Caco-2 (cell line): ENCODE data around the gene PGGHG. TPM values are rescaled to one million over a fixed set of nuclear protein-coding genes. Genes with fewer than 3 reads are reported as not detected.

Source experiments
- BruUV-seq: library from RNA; stranded (reverse); fragments of 400-500 nt; replicated peaks from 2 replicates; lab custom pipeline; 2021; lab: Mats Ljungman, UMichigan
- CTCF ChIA-PET: fragments of 300-600 bp; sonication (Branson Sonifier 250); formaldehyde crosslinking; loops from one replicate; lab custom pipeline; 2022; ENCODE audit warnings: antibody characterized with exemption; lab: Charles Lee
- POLR2A ChIA-PET: fragments of 300-600 bp; sonication (Branson Sonifier 250); formaldehyde crosslinking; loops from one replicate; lab custom pipeline; 2022; ENCODE audit warnings: antibody characterized with exemption; lab: Charles Lee
- DNase-seq, 2 experiments: peaks; one replicate each; pipeline versions ENCODE4 v3.0.0 to v3.0.0-alpha.2; 2020 to 2022
- H3K27me3 ChIP-seq: replicated peaks from 2 replicates; pipeline ENCODE4 v1.6.0; 2011; ENCODE audit warnings: low read length; ENCODE audit not compliant: control insufficient read depth, insufficient read depth
- H3K36me3 ChIP-seq: 2 replicates; pipeline ENCODE4 v1.5.1; 2011; ENCODE audit warnings: low read length; ENCODE audit not compliant: control insufficient read depth, insufficient read depth
- H3K4me1 ChIP-seq: fragments of 250-450 bp; sonication (Bioruptor Pico); 2 replicates; pipeline ENCODE4 v1.5.1; 2020; ENCODE audit warnings: mild to moderate bottlenecking
- H3K4me3 ChIP-seq: 2 replicates; pipeline ENCODE4 v1.5.1; 2011; ENCODE audit warnings: low read depth, mild to moderate bottlenecking, control low read depth, low read length
- H3K9me3 ChIP-seq: fragments of 250-450 bp; sonication (Bioruptor Pico); 2 replicates; pipeline ENCODE4 v1.5.1; 2020; ENCODE audit warnings: mild to moderate bottlenecking, moderate library complexity
- H3K27ac Mint-ChIP-seq: one replicate; pipeline ENCODE4 v1.8.0; 2022; ENCODE audit warnings: mixed read lengths; ENCODE audit not compliant: unreplicated experiment
- H3K27me3 Mint-ChIP-seq: one replicate; pipeline ENCODE4 v1.8.0; 2022; ENCODE audit warnings: mixed read lengths; ENCODE audit not compliant: insufficient read depth, unreplicated experiment
- H3K36me3 Mint-ChIP-seq: one replicate; pipeline ENCODE4 v1.8.0; 2022; ENCODE audit warnings: mild to moderate bottlenecking, mixed read lengths; ENCODE audit not compliant: insufficient read depth, unreplicated experiment
- H3K4me1 Mint-ChIP-seq: one replicate; pipeline ENCODE4 v1.8.0; 2022; ENCODE audit warnings: low read depth, mixed read lengths; ENCODE audit not compliant: unreplicated experiment
- H3K4me3 Mint-ChIP-seq: one replicate; pipeline ENCODE4 v1.8.0; 2022; ENCODE audit warnings: mild to moderate bottlenecking, moderate library complexity, mixed read lengths; ENCODE audit not compliant: unreplicated experiment
- H3K9me3 Mint-ChIP-seq: one replicate; pipeline ENCODE4 v1.8.0; 2022; ENCODE audit warnings: mixed read lengths; ENCODE audit not compliant: unreplicated experiment
- intact Hi-C: fragments of 100-400 bp; cut with micrococcal nuclease; formaldehyde crosslinking; loops from one replicate; pipeline ENCODE4 v1.10.0; 2022; ENCODE audit not compliant: unreplicated experiment
- total RNA-seq: library from RNA; stranded (reverse); gene quantifications from 2 replicates; pipeline ENCODE4 v1.2.3, GENCODE V29; 2022
- TF ChIP-seq, protein P1 (sequence below), 2 experiments: fragments of 200-600 bp in 1 of 2; IDR thresholded peaks; 1 replicate in 1 of 2; 2 replicates in 1 of 2; pipeline versions ENCODE4 v1.5.1 to v1.8.0; 2011 to 2022; ENCODE audit warnings: antibody characterized with exemption in 1 of 2, control low read depth in 1 of 2, inconsistent platforms in 1 of 2, low read depth in 1 of 2, low read length in 1 of 2, mild to moderate bottlenecking in 1 of 2, moderate library complexity in 1 of 2; ENCODE audit not compliant: insufficient read depth in 1 of 2, severe bottlenecking in 1 of 2, unreplicated experiment in 1 of 2

PGGHG gene
- total RNA-seq, 1 experiment from 2014 or later = 59.6 TPM

DNA sequence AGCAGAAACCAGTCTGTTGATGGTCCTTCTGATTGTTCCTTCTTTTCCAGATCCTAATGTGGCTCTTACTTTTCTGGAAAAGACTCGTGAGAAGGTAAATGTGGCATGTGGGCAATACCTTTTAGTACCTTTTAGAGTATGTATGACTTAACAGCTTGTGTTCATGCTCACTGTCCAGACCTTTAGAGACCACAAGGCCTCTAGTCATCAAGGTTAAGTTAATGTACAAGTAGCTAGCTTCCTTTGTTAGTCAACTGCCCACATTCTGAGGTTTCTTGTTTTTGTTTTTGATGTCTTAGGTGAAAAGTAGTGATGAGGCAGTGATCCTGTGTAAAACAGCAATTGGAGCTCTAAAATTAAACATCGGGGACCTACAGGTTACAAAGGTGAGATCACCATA lies 44.5 kb upstream of the PGGHG start:
- ChIA-PET CTCF (no interaction called here), POLR2A (no interaction called here)
- Mint-ChIP-seq H3K9me3 (no peaks in the 10 kb centered on the region), H3K4me3 (no peak overlapping the region), H3K27me3 (no peaks in the 10 kb centered on the region), H3K27ac (no peak overlapping the region), H3K36me3 (peaks cover 81% of the 10 kb centered on the region), H3K4me1 (no peaks in the 10 kb centered on the region)
- BruUV-seq = no TSS peak
- Histone ChIP-seq H3K4me1 (no peaks in the 10 kb centered on the region), H3K4me3 (no peak overlapping the region), H3K36me3 (peaks cover 4% of the 10 kb centered on the region; the same call in 1 of the 2 replicates), H3K27me3 (no peaks in the 10 kb centered on the region), H3K9me3 (no peaks in the 10 kb centered on the region)
- no peak for DNase-seq
- TF ChIP-seq, protein P1, sequence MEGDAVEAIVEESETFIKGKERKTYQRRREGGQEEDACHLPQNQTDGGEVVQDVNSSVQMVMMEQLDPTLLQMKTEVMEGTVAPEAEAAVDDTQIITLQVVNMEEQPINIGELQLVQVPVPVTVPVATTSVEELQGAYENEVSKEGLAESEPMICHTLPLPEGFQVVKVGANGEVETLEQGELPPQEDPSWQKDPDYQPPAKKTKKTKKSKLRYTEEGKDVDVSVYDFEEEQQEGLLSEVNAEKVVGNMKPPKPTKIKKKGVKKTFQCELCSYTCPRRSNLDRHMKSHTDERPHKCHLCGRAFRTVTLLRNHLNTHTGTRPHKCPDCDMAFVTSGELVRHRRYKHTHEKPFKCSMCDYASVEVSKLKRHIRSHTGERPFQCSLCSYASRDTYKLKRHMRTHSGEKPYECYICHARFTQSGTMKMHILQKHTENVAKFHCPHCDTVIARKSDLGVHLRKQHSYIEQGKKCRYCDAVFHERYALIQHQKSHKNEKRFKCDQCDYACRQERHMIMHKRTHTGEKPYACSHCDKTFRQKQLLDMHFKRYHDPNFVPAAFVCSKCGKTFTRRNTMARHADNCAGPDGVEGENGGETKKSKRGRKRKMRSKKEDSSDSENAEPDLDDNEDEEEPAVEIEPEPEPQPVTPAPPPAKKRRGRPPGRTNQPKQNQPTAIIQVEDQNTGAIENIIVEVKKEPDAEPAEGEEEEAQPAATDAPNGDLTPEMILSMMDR (IDR thresholded peaks at IDR 0.05; ENCODE audit: insufficient read depth in 1 of 2, low read depth in 1 of 2, low read length in 1 of 2, severe bottlenecking in 1 of 2, unreplicated experiment in 1 of 2) = no peak
- intact Hi-C loops = no loop called here

DNA sequence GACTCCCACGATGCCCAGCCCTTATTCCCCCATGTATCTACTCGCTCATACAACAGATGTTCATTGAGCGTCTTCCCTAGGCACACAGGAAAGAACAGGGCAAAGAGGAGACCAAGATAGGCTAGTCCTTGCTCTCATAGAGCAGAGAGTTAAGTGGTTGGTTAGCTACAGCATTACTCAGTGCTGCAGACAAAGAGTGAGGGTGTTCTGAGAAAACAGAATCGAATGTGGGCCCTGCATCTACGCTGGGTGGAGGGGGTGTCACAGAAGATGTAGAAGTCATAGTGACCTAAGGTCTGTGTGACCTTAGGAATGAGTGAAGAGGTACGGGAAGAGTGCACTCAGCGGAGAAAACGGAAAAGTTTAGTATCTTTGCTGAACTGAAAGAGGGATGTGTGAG lies 39.9 kb upstream of the PGGHG start:
- ChIA-PET POLR2A (no interaction called here), CTCF (no interaction called here)
- BruUV-seq = no TSS peak
- Histone ChIP-seq H3K27me3 (no peaks in the 10 kb centered on the region), H3K4me3 (no peak overlapping the region), H3K9me3 (no peaks in the 10 kb centered on the region), H3K4me1 (no peaks in the 10 kb centered on the region), H3K36me3 (peaks cover 5% of the 10 kb centered on the region)
- intact Hi-C loops = no loop called here
- TF ChIP-seq, protein P1 (IDR thresholded peaks at IDR 0.05; ENCODE audit: insufficient read depth in 1 of 2, low read depth in 1 of 2, low read length in 1 of 2, severe bottlenecking in 1 of 2, unreplicated experiment in 1 of 2) = no peak
- Mint-ChIP-seq H3K27ac (no peak overlapping the region), H3K4me3 (no peak overlapping the region), H3K27me3 (no peaks in the 10 kb centered on the region), H3K4me1 (no peaks in the 10 kb centered on the region), H3K36me3 (peaks cover 82% of the 10 kb centered on the region), H3K9me3 (no peaks in the 10 kb centered on the region)
- no peak for DNase-seq

DNA sequence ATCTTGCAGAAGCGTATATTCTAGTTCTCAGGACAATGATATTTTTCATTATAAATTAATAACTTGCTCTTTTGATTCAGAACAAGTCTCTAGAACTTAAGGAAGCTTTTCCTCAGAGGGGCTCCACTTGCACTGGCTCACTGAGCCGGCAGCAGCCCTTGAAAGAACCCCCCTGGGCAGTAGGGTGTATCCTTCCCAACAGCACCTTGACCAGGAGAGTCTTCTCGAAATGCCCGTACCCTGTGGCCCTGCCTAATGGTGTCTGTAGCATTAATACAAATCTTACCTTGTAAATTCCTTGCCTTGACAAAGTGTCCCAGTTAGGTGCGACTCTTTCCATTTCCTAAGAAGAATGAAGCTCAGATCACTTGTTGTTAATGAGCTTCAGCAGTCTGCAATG lies 38.7 kb upstream of the PGGHG start:
- DNase-seq = no peak
- H3K4me3 ChIP-seq = no peak overlapping the region
- POLR2A ChIA-PET = interaction anchor here (0.5 to 1.2 kb wide), 3 partner anchors 35 to 105 kb away, joined by 3 to 5 read pairs (median 5); partner anchors contain the start of genes BET1L and RIC8A
- Mint-ChIP-seq H3K4me1 (no peaks in the 10 kb centered on the region), H3K27ac (no peak overlapping the region), H3K36me3 (peaks cover 78% of the 10 kb centered on the region), H3K9me3 (peaks cover under 1% of the 10 kb centered on the region), H3K27me3 (no peaks in the 10 kb centered on the region), H3K4me3 (no peak overlapping the region)
- BruUV-seq = no TSS peak
- CTCF ChIA-PET = interaction anchor here (0.5 to 1.5 kb wide), 20 partner anchors 9 to 595 kb away, joined by 3 to 15 read pairs (median 4); partner anchors contain the start of genes ANO9, BET1L and RIC8A
- no peaks in the 10 kb centered on the region for H3K9me3 ChIP-seq
- TF ChIP-seq, protein P1 (IDR thresholded peaks at IDR 0.05; ENCODE audit: insufficient read depth in 1 of 2, low read depth in 1 of 2, low read length in 1 of 2, severe bottlenecking in 1 of 2, unreplicated experiment in 1 of 2) = no peak
- H3K36me3 ChIP-seq = peaks cover 5% of the 10 kb centered on the region
- no peaks in the 10 kb centered on the region for H3K27me3 ChIP-seq
- intact Hi-C loops = no loop called here
- no peaks in the 10 kb centered on the region for H3K4me1 ChIP-seq
